ENCODE data around the gene RABAC1.
"Not testable (repeated sequence)": the region's sequence is repeated elsewhere in the genome, so short reads cannot be mapped to it uniquely, and the experiment has no call there.

RABAC1 gene, protein sequence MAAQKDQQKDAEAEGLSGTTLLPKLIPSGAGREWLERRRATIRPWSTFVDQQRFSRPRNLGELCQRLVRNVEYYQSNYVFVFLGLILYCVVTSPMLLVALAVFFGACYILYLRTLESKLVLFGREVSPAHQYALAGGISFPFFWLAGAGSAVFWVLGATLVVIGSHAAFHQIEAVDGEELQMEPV

DNA sequence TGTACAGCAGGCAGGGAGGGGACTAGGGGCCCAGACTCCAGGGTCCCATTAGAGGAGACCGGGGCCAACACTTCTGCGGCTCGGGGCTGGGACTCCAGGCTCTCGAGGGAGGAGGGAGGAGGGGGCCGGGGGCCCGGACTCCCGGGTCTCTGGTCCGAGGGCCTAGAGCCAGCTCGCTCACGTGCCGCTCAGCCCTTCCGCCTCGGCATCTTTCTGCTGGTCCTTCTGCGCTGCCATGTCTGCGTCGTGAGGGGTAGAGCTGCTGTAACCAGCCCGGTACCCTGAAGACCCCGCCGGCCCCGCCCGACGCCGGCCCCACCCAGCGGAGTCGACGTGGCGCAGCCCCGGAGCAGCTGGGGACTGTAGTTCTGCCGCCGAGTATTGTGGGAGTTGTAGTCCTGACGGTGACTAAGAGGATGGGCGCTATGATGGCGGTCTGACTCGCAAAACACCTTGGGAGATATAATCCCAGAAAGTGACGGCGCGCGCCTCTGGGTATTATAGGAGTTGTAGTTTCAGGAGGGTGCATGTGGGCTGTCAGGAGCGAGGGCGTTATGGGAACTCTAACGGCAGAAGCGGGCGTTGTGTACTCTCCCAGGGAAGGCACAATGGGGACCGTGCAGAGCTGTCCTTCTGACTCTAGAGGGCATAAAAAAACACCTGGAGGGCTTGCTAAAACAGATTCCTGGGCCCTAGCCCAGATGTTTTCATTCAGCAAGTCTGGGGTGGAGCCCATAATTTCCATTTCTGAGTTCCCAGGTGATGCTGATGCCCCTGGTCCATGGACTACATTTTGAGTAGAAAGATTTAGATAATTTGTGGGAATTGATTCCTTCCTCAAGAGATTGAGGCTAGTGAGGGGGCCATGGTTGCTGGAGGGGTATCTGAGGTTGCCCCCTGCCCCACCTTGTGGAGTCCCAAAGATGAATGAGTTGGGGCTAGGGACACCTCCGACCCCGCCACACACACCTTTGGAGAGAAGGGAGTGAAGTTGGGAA lies at the start of gene RABAC1:
Gene RABAC1, minus strand, starts transcription at position 266 of the 998 bp plus-strand sequence. Its CDS starts 29 bp downstream, at position 237.
- FAIRE-seq (peak; percentile 79), DNase-seq (ENCODE audit: low spot score) (peak; percentile 96)

DNA sequence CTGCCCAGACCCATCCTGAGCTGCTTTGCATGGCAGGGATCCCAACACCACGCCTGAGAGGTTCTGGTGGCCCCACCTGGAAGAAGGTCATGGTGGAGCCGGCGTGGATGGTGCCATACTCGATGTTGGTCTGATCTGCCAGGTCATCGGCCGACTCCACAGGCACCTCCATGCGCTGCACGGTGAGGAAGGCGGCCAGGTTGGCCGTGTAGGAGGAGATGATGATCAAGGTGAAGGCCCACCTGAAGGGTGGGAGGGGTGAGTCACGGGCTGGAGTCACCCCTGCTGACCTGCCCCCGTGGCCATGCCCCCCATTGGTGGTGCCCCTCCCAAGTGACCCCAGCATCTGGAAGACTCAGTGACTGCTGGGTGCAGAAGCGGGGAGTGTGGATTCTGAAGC lies 47.4 kb upstream of the RABAC1 start:
- DNase-seq (ENCODE audit: low spot score): no peak
- FAIRE-seq: no peak

DNA sequence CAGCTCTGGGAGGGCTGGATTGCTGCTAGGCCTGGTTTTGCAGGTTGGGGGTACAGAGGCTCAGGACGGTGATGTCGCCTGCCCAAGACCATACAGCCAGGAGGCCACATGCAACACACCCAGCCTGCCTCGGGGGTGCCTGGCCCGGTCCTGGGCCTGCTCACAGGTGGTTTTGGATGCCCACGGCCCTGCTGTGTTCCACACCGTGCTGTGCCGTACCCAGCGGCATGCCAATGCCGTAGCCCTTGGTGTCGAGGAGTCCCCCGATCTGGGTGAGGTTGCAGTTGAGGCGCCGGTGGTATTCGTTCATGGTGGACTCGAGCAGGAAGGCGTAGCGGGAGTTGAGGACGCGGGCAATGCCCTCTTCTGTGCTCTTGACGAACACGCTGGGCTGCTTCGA lies 46.4 kb upstream of the RABAC1 start:
- DNase-seq (ENCODE audit: low spot score) (no peak), FAIRE-seq (no peak)

DNA sequence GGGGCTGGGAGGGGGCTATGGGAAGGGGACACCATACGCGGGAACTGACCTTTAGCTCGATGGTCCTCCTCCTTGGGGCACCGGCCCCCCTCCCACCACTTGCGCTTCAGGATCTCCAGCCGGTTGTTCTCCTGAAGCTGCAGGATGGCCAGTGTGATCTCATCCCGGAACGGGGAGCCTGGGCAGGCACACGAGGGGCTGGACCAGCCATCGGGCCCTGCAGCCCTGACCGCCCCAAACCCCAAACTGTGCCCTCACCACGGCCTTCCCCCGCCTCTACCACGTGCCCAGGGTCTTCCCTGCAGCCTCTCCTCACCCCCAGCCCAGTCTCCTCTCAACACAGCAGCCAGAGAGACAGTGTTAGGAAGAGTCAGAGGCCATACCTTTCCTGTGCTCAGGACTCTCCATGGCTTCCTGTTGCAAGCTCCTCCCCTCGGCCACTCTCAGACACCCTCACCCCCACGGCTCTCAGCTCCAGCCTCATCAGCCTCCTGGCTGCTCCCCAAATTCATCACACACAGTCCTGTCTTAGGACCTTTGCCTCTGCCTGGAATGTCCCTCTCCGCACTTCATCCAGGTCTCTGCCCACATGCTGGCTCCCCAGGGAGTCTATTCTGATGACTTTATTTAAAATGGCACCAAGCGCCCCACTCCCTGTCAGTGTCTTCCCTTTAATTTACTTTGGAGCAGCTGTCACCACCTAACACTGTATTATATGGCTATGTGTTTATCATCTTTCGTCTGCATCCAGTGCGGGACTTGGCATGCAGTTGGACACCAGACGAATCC lies 44.6 kb upstream of the RABAC1 start:
- FAIRE-seq (no peak), DNase-seq (ENCODE audit: low spot score) (no peak)

DNA sequence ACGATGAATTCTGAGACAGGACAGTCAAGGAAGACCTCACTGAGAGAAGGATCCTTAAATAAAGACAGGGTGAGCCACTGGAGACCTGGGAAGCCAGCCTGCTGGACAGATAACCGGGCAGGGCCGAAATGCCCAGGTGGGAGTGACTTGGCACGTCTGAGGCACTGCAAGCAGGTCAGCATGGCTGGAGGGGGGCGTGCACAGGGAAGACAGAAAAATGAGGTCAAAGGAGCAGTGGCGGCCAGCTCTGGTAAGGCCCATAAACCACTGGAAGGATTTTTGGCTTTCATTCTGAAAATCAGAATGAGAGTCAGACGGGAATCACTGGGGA lies 40.7 kb upstream of the RABAC1 start:
- FAIRE-seq (no peak), DNase-seq (ENCODE audit: low spot score) (no peak)

DNA sequence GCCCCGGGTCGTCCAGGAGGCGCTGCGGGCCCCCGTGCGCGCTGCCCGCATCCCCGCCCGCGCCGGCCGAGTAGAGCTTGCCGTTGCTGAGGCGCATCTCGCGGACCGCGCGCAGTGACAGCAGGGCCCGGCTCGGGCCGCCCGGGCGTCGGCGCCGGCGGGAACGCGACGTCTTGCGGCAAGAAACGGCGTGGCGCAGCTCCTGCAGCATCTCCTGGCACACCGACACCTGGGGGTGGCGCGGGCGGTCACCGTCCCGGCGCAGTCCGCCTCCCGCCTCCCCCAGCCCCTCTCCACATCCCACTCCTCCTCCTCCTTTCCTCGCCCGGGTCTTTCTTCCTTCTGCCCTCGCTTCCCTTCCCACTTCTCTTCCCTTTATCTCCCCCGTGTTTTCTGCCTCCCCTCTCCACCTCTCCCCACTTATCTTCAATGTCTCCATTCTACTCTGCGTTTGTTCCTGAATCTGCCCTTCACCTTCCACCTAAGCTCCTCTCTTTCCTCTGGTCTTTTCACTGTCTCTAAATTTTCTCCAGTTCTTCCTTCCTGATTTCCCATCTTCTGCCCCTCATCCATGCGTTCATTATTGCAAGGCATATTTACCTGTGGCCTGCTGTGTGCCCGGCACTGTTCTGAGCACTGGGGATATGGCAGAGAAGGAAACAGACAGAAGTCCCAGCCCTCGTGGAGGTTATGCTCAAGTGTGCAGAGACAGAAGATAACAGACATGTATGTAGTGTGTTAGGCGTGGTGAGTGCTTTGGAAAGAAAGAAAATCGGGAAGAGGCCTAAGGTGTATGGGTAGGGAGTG lies 40.2 kb upstream of the RABAC1 start:
- DNase-seq (ENCODE audit: low spot score) (no peak), FAIRE-seq (no peak)

DNA sequence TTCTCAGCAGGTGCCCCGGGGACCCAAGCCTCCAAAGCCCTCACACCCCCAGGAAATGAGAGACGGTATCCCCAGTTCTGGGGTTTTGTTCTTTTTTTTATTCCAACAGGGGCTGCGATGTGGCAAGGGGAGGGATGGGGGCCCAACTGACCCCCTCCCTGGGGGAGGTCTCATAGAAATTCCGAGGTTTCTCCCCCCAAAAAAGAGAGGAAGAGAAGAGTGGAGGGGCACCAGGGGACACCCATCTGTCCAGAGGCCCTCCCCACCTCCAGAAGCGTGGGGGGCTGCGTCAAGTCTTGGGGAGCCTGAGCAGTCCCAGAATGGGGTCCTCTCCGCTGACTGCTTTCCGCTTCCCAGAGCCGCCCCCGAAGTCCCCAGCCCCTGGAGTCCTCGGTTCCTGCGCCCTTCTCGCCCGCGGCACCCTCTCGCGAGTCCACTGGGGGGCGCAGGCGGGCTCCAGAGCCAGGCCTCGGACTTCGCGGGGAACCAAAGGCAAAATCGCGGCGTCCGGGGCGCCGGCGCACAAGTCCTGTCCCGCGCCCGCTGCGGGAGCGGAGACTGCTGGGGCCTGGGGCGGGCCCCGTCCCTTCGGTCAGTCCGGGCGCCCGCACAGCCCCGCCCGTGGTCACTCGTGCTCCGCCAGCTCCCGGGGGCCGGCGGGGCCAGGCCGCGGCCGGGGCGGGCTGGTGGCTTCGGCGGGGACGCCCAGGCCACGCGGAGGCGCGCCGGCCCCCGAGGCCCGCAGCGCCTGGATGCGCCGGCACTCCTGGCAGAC lies 39.3 kb upstream of the RABAC1 start:
- no peak for FAIRE-seq
- peak; percentile 70 for DNase-seq (ENCODE audit: low spot score)

DNA sequence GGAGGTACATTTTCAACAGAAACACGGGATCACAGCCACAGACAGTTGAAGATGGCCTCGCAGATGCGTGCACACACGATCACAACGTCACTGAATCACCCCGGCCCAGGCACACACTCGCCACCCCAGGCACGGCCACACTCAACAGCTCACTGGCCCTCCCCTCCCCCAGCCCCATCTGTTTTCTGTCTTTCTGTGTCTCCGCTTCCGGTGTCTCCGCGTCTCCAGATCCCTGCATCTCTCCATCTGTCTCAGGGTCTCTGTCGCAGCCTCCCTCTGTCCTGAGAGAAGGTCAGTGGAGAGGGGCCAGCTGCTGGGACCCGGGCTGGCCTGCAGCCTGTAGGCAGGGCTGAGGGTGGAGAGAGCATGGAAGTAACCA lies 38.7 kb upstream of the RABAC1 start:
- no peak for FAIRE-seq
- no peak for DNase-seq (ENCODE audit: low spot score)

DNA sequence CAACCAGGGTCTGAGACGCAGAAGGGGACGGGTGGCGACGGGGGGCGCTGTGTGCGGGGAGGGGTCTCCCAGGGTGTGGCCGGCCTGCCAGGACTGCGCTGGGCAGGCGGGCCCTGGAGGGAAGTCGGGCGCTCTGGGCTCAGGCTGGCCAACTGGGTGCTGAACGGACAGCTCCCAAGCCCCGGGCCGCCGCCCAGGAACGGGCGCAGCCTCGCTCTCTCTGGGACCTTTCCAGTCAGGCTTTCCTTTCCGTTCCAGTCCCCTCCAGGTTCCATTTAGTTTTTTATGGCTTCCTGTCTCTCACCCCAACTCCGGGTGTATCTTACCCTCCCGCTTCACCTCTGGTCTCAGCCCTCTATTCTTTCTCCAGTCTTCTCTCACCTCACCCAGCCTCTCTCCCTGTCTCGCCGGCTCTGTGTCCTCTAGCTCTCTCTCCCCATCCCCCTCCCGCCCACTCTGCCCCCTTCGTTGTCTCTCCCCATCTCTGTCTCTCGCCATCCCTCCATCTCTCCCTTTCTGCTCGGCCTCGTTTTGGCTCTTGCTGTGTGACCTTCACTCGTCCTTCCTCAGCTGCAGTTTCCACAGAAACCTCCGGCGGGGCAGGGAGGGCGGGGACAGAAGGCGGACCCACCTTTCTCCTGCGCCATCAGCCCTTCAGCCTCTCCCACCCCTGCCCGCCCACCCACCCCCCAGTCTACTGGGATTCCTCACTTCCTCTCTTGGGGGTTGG lies 38.2 kb upstream of the RABAC1 start:
- FAIRE-seq (peak; percentile 40), DNase-seq (ENCODE audit: low spot score) (peak; percentile 85)

DNA sequence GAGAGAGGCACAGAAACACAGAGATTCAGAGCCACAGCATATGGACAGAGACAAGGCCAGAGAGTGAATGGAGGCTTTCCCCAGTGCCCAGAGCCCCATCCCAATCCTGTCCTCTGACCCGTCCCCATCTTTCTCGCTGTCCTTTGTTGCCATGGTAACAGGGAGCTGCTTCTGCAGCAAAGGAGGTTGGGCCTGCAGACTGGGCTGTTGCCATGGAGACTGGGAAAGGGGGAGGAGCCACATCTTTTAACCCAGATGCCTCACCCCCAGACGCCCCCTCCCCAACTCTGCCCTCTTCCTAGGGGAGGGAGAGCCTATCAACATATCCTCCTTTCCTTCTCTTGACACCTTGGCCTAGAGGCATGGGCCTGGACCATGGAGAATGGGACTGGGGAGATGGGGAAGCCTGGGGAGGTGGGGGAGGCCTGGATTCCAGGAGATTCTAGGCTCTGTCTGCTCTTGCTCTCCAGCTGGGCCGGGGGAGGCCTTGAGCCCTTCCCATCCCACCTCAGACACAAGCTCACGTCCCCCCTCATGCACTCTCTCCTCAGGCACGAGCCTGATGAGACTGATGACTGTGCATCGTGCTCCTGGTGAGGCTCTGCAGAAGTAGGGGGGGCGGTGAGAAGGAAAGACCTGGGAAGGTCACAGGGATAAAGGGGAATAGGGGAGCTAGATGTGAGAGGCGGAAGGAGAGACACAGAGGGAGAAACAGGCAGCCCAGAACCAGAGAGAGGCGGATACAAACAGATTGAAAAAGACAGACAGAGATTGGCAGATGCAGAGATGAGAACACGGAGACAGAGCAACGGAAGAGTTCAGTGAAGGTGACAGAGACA lies 37.1 kb upstream of the RABAC1 start:
- FAIRE-seq: no peak
- DNase-seq (ENCODE audit: low spot score): no peak

DNA sequence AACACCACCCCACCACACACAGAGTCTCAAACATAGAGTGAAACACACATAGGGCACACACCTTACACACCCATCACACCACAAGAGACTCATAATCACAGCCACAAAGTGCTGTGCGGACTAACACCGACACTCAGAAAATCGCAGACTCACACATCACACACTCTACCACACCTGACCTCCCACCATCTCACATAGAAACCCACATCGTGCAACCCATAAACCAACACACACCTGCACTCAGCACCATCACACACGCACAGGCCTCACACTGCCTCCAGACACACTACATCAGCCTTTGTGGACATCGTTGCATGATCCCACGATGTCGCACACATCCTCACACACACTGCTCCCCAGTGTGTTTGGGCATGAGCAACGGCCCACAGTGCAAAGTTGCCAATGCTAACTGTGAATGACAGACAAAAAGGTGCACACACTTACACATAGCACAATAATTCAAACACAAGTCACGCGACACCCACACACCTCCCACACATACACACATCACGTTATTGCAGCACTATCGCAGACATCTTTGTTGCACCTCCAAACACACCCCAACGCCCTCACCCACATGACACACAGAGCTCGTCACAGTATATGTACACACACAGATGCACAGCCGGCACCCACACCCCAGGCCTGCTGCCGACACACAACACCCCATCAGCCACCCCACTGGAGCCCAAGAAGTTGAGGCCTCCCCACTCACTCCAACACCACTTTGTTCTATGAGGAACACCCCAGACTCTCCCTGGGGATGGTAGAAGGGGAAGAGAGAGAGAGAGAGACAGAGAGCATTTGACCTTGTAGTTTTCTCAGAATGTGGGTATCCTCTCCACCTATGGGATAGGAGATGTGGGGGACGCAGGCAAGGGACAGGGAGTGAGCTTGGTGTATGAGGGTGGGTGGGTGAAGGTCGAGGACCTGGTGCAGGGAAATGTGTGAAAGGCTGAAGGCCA lies 36.2 kb upstream of the RABAC1 start:
- DNase-seq (ENCODE audit: low spot score): no peak
- no peak for FAIRE-seq

DNA sequence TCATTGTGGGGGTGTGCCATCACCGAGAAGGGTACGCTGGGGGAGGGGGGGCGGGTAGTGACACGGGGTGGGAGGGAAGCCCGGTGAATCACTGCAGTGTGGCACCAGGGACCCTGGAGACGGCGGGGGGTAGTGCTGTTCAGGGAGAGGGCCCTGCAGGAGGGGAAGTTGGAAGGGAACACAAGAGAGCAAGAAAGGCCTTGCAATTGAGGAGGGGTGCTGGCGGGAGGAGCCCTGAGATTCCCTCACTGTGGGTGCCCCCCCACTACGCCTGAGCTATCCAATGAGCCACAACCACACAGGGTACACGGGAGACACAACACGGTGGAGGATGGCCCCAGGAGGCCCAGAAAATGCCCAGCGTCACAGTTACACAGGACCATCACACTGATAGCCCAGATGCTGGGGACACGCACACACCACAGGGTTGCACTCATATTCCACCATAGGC lies 35.4 kb upstream of the RABAC1 start:
- DNase-seq (ENCODE audit: low spot score): no peak
- FAIRE-seq: no peak

DNA sequence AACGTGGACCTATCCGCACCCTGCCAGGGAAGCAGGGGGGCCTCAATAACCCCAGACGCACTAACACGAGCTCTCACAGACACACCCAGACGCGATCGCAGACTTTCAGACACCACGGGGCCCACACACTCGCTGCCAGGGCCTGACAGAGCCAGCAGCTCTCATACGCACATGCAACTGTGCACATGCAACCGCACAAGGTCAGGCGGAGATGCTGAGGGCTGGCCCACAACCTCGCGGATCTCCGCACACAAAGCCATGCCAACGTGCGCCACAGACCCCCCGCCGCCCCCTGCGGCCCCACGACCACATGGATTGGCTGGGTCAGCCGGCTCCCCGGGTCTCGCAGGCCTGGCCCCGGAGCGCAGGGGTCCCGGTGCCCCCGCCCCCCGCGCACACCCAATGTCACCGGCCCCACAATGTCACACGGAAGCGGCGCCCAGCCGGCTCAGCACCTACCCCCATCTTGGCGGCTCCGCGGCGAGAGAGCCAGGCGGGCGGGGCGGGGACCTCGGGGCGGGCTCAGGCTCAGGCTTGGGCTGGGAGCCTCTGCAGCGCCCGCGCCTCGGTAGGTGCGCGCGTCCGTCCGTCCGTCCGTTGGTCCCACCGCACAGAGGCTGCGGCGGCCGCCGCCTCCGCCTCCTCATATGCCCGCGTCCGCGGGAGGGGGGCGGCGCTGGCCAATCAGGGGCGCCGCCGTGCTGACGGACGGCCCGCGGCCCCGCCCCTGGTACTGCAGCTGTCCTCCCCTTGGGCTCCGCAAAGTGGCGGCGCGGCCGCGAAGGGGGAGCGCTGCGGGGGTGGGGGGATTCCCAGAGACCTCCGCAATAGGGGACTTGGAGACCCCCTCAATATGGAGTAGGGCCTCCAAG lies 34.7 kb upstream of the RABAC1 start, which contains the start of gene ATP1A3:
Gene ATP1A3, minus strand, starts transcription at position 619 of the 872 bp plus-strand sequence. Its CDS starts 154 bp downstream, at position 465.
- DNase-seq (ENCODE audit: low spot score): peak; percentile 90
- FAIRE-seq: peak; percentile 77

DNA sequence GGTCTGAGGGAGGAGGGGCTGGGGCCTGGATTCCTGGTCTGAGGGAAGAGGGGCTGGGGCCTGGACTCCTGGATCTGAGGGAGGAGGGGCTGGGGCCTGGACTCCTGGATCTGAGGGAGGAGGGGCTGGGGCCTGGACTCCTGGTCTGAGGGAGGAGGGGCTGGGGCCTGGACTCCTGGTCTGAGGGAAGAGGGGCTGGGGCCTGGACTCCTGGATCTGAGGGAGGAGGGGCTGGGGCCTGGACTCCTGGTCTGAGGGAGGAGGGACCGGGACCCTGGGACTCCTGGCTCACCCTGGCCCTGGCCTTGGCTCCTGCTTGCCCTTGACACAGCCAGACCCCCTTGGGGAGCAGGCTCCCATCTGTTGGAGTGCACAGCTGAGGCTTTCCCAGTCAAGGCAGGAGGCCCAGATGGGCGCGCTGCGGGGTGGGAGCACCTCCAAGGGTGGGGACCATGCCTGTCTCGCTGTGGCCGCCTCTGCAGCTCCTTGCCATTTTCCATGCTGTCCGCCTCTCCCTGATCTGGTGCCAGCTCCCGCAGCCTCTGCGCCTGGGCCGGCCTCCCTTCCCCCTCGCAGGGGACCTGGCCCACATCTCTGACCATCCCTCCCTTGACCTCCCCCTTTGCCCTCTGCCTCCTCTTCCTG lies 32.9 kb upstream of the RABAC1 start:
- FAIRE-seq; DNase-seq (ENCODE audit: low spot score): not testable (repeated sequence)

DNA sequence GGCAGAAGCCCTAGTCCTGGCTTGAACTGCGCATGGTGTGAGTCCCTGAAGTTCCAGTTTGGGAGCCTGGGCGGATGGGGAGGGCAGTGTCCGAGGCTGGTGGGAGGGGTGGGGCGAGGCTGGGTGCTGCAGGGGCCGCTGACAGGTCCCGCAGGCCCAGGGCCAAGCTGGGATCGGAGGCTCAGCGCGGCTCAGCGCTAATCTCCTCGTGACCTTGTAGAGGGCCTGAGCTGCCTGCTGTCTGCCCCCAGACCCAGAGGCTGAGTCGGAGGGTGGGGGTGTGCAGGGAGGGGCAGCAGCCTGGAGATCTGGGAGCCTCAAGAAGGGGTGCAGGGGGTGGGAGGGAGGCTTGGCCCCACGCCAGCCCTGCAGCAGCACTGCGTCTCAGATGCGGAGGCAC lies 31.9 kb upstream of the RABAC1 start:
- FAIRE-seq: no peak
- DNase-seq (ENCODE audit: low spot score): no peak

DNA sequence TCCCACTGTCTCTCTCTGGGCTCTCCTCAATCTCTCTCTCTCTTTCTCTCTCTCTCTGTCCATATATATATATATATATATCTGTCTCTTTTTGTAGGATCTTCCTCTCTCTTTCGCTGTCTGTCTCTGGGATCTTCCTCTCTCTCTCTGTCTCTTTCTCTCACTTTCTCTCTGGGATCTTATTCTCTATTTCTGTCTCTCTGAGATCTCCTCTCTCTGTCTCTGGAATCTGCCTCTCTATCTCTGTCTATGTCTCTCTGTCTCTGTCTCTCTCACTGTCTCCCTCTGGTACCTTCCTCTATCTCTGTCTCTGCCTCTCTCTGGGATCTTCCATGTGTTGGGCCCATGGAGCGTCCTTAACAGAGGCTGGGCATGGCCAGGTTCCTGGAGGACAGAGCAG lies 31.5 kb upstream of the RABAC1 start:
- DNase-seq (ENCODE audit: low spot score) (no peak), FAIRE-seq (no peak)
